GM21825 (cell line): Measurements from ENCODE around the gene RBMS1.

Source experiments
- ATAC-seq: cut with Tn5 transposase; IDR thresholded peaks from one replicate; pipeline ENCODE4 v1.9.1; 2021; ENCODE audit warnings: mild to moderate bottlenecking, moderate library complexity; ENCODE audit not compliant: unreplicated experiment

Gene RBMS1

GRCh38 chr2:160389875-160390274 is 103.7 kb downstream of the RBMS1 start:
- no peak for ATAC-seq

GRCh38 chr2:160388464-160389263 is 104.9 kb downstream of the RBMS1 start:
- no peak for ATAC-seq

- ATAC-seq: no peak
These were observed 105.9 kb downstream of the RBMS1 start for GRCh38 chr2:160387558-160388262.

- ATAC-seq: no peak
These were observed 108.8 kb downstream of the RBMS1 start for GRCh38 chr2:160384791-160385190.

GRCh38 chr2:160381425-160381951 is 112.1 kb downstream of the RBMS1 start:
- no peak for ATAC-seq

- ATAC-seq: no peak
These were observed 113.0 kb downstream of the RBMS1 start for GRCh38 chr2:160380611-160381010.

- no peak for ATAC-seq
These were observed 113.5 kb downstream of the RBMS1 start for GRCh38 chr2:160380000-160380570.

GRCh38 chr2:160379399-160379798 is 114.2 kb downstream of the RBMS1 start:
- no peak for ATAC-seq

- ATAC-seq: no peak
These were observed 116.2 kb downstream of the RBMS1 start for GRCh38 chr2:160377204-160377995.

- ATAC-seq: no peak
These were observed 117.0 kb downstream of the RBMS1 start for GRCh38 chr2:160376576-160376975.

GRCh38 chr2:160375802-160376469 is 117.7 kb downstream of the RBMS1 start:
- ATAC-seq: no peak

GRCh38 chr2:160375037-160375436 is 118.6 kb downstream of the RBMS1 start:
- ATAC-seq: no peak

GRCh38 chr2:160373666-160374065 is 119.9 kb downstream of the RBMS1 start:
- ATAC-seq: no peak

- no peak for ATAC-seq
These were observed 120.3 kb downstream of the RBMS1 start for GRCh38 chr2:160373263-160373662.

GRCh38 chr2:160372585-160372984 is 121.0 kb downstream of the RBMS1 start:
- no peak for ATAC-seq

- no peak for ATAC-seq
These were observed 121.6 kb downstream of the RBMS1 start for GRCh38 chr2:160372010-160372356.

GRCh38 chr2:160371251-160372009 is 122.2 kb downstream of the RBMS1 start:
- ATAC-seq: no peak

GRCh38 chr2:160368988-160369930 is 124.3 kb downstream of the RBMS1 start:
- ATAC-seq: no peak

- no peak for ATAC-seq
These were observed 125.7 kb downstream of the RBMS1 start for GRCh38 chr2:160367887-160368286.
